ENCODE results near the gene FSIP2.

FSIP2 gene

DNA sequence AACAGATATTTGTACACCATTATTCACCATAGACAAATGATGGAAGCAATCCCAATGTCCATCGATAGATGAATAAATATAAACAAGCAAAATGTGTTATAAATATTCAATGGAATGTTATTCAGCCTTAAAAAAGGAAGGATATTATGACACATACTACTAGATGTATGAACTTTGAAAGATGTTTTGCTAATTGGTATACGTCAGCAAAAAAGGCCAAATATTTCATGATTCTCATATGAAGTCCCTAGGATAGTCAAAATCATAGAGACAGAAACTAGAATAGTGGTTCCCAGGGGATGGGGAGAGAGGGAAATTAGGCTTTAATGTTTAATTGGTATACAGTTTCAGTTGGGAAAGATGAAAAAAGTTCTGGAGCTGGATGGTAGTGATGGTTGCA, 85.2 kb downstream of the FSIP2 start:
- DNase-seq (ENCODE audit: extremely low spot score) = no peak
- POLR2A ChIA-PET = no interaction called here
- CTCF ChIA-PET = no interaction called here
- TF ChIP-seq L3MBTL2 (conservative IDR thresholded peaks at IDR 0.05) (no peak), FOXK2 (IDR thresholded peaks at IDR 0.05) (no peak), TARDBP (IDR thresholded peaks at IDR 0.05) (no peak), FOXA1 (IDR thresholded peaks at IDR 0.05) (no peak), BHLHE40 (IDR thresholded peaks at IDR 0.05; ENCODE audit: borderline replicate concordance) (no peak), SP1 (IDR thresholded peaks at IDR 0.05) (no peak), ELF4 (IDR thresholded peaks at IDR 0.05) (no peak), HDGF (IDR thresholded peaks at IDR 0.05; ENCODE audit: borderline replicate concordance) (no peak), LEF1 (IDR thresholded peaks at IDR 0.05; ENCODE audit: borderline replicate concordance) (no peak), FOXM1 (IDR thresholded peaks at IDR 0.05; ENCODE audit: borderline replicate concordance) (no peak), SUZ12 (IDR thresholded peaks at IDR 0.05) (no peak)
- TF ChIP-seq, protein P1, sequence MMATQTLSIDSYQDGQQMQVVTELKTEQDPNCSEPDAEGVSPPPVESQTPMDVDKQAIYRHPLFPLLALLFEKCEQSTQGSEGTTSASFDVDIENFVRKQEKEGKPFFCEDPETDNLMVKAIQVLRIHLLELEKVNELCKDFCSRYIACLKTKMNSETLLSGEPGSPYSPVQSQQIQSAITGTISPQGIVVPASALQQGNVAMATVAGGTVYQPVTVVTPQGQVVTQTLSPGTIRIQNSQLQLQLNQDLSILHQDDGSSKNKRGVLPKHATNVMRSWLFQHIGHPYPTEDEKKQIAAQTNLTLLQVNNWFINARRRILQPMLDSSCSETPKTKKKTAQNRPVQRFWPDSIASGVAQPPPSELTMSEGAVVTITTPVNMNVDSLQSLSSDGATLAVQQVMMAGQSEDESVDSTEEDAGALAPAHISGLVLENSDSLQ (IDR thresholded peaks at IDR 0.05) = no peak

DNA sequence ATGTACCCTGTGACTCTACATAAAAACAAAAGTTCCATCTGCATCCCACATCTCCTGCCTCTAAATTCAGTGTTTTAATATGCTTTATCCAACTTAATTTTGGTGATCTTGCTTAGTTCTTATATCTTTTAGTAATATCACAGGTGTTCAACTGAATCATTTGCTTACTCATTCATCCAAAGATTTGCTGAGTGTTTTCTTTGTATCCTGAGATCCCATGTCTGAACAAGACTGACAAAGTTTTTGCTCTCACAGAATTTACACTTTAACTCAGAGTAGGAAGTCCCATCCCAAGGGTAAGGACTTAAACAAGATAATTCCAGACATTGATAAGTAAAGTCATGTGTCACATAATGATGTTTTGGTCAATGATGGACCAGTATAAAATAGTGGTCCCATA, 87.0 kb downstream of the FSIP2 start:
- ChIA-PET POLR2A (no interaction called here), CTCF (no interaction called here)
- TF ChIP-seq ARNT (IDR thresholded peaks at IDR 0.05) = no peak
- no peak for TF ChIP-seq ZNF384 (IDR thresholded peaks at IDR 0.05)
- TF ChIP-seq FOXA1 (IDR thresholded peaks at IDR 0.05) = no peak
- no peak for TF ChIP-seq BHLHE40 (IDR thresholded peaks at IDR 0.05; ENCODE audit: borderline replicate concordance)
- TF ChIP-seq SP1 (IDR thresholded peaks at IDR 0.05) = no peak
- DNase-seq (ENCODE audit: extremely low spot score) = no peak

DNA sequence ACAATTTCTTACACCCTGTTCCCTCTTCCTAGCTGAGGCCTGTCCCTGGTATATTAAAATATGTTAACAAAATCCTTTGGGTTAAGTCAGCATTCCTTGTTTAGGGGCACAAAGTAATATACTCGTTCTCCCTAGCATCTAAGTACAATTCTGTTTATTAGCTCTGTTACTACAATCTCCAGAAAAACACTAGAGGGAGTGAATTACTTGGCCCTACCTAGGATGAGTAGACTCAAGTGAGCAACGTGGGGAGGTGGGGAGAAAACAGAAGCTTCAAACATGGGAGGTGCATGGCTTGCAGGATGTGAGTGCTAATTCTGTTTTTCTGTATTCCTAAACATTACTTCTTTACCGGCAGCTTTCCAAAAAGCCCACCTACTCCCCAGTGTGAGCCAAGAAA, 89.7 kb downstream of the FSIP2 start:
- no peak for DNase-seq (ENCODE audit: extremely low spot score)
- ChIA-PET POLR2A (no interaction called here), CTCF (no interaction called here)
- no peak for TF ChIP-seq FOXK2 (IDR thresholded peaks at IDR 0.05)
- no peak for TF ChIP-seq SUZ12 (IDR thresholded peaks at IDR 0.05)
- TF ChIP-seq SP1 (IDR thresholded peaks at IDR 0.05) = no peak
- no peak for TF ChIP-seq ZNF384 (IDR thresholded peaks at IDR 0.05)
- TF ChIP-seq, protein P1 (IDR thresholded peaks at IDR 0.05) = no peak
- TF ChIP-seq NFRKB (IDR thresholded peaks at IDR 0.05) = no peak
- no peak for TF ChIP-seq BHLHE40 (IDR thresholded peaks at IDR 0.05; ENCODE audit: borderline replicate concordance)
- no peak for TF ChIP-seq LEF1 (IDR thresholded peaks at IDR 0.05; ENCODE audit: borderline replicate concordance)
- TF ChIP-seq TARDBP (IDR thresholded peaks at IDR 0.05) = no peak
- no peak for TF ChIP-seq ELF4 (IDR thresholded peaks at IDR 0.05)
- no peak for TF ChIP-seq HDGF (IDR thresholded peaks at IDR 0.05; ENCODE audit: borderline replicate concordance)
- no peak for TF ChIP-seq FOXA1 (IDR thresholded peaks at IDR 0.05)
- no peak for TF ChIP-seq CTBP1 (IDR thresholded peaks at IDR 0.05; ENCODE audit: borderline replicate concordance)
- TF ChIP-seq ARNT (IDR thresholded peaks at IDR 0.05) = no peak
- no peak for TF ChIP-seq L3MBTL2 (conservative IDR thresholded peaks at IDR 0.05)
- TF ChIP-seq FOXM1 (IDR thresholded peaks at IDR 0.05; ENCODE audit: borderline replicate concordance) = no peak

DNA sequence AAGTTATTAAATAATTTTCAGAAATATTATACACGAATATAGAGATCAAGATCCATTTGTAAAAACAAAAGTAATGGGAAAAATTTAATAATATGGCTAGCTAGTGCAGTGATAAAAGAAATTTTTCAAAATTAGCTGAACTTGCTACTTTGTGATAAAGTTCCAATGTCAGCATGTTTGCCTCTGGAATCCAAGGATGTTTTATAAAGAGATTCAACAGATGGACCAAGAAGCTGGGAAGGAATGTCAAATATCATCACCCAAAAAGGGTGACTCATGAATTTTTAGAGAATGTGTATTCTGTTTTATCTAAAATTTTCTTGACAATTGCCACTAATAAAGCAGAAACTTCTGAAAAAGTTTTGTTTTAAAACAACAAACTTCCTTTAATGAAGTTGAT, 95.3 kb downstream of the FSIP2 start:
- DNase-seq (ENCODE audit: extremely low spot score) = no peak
- CTCF ChIA-PET = no interaction called here
- POLR2A ChIA-PET = no interaction called here
- no peak for TF ChIP-seq LEF1 (IDR thresholded peaks at IDR 0.05; ENCODE audit: borderline replicate concordance)
- TF ChIP-seq NFRKB (IDR thresholded peaks at IDR 0.05) = no peak
- TF ChIP-seq SUZ12 (IDR thresholded peaks at IDR 0.05) = no peak
- TF ChIP-seq FOXM1 (IDR thresholded peaks at IDR 0.05; ENCODE audit: borderline replicate concordance) = no peak
- no peak for TF ChIP-seq ZNF384 (IDR thresholded peaks at IDR 0.05)
- no peak for TF ChIP-seq SP1 (IDR thresholded peaks at IDR 0.05)
- no peak for TF ChIP-seq FOXA1 (IDR thresholded peaks at IDR 0.05)
- TF ChIP-seq BHLHE40 (IDR thresholded peaks at IDR 0.05; ENCODE audit: borderline replicate concordance) = no peak
- no peak for TF ChIP-seq HDGF (IDR thresholded peaks at IDR 0.05; ENCODE audit: borderline replicate concordance)
- TF ChIP-seq ELF4 (IDR thresholded peaks at IDR 0.05) = no peak

DNA sequence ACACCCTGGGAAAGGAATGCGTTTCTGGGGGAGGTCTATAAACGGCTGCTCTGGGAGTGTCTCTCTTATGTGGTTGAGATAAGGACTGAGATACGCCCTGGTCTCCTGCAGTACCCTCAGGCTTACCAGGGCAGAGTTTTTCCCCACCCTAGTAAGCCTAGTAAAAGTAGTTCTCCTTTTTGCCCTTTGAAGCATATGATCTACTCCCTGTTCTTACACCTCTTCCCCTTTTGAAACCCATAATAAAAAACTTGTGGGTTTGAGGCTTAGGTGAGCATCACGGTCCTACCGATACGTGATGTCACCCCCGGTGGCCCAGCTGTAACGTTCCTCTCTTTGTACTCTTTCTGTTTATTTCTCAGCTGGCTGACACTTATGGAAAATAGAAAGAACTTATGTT, 97.4 kb downstream of the FSIP2 start:
- ChIA-PET CTCF (no interaction called here), POLR2A (no interaction called here)
- TF ChIP-seq SUZ12 (IDR thresholded peaks at IDR 0.05) = no peak
- TF ChIP-seq HDGF (IDR thresholded peaks at IDR 0.05; ENCODE audit: borderline replicate concordance) = no peak
- TF ChIP-seq FOXA1 (IDR thresholded peaks at IDR 0.05) = no peak
- no peak for TF ChIP-seq CTBP1 (IDR thresholded peaks at IDR 0.05; ENCODE audit: borderline replicate concordance)
- no peak for TF ChIP-seq ELF4 (IDR thresholded peaks at IDR 0.05)
- no peak for TF ChIP-seq BHLHE40 (IDR thresholded peaks at IDR 0.05; ENCODE audit: borderline replicate concordance)
- TF ChIP-seq NFRKB (IDR thresholded peaks at IDR 0.05) = no peak
- TF ChIP-seq FOXM1 (IDR thresholded peaks at IDR 0.05; ENCODE audit: borderline replicate concordance) = no peak
- no peak for TF ChIP-seq FOXK2 (IDR thresholded peaks at IDR 0.05)
- TF ChIP-seq ARNT (IDR thresholded peaks at IDR 0.05) = no peak
- no peak for TF ChIP-seq LEF1 (IDR thresholded peaks at IDR 0.05; ENCODE audit: borderline replicate concordance)
- no peak for TF ChIP-seq SP1 (IDR thresholded peaks at IDR 0.05)
- TF ChIP-seq, protein P1 (IDR thresholded peaks at IDR 0.05) = no peak
- no peak for TF ChIP-seq TARDBP (IDR thresholded peaks at IDR 0.05)
- TF ChIP-seq ZNF384 (IDR thresholded peaks at IDR 0.05) = no peak
- no peak for TF ChIP-seq L3MBTL2 (conservative IDR thresholded peaks at IDR 0.05)
- no peak for DNase-seq (ENCODE audit: extremely low spot score)

DNA sequence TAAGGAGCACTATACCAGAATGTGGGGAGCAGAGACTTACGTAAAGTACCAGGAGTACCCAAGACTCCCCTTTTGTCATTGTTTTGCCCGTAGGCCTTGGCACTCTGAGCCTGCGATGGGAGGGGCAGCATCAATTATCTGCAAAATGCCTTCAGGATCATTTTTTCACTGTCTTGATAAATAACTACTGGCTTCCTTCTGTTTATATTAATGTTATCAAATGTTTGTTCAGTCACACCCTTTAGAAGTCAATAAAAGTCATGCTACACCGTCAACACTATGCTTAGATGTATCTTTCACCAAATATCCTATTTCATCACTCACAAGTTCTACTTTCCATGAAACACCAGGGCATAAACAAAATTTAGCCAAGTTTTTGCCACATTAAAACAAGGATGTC, 116.3 kb downstream of the FSIP2 start:
- POLR2A ChIA-PET = no interaction called here
- CTCF ChIA-PET = no interaction called here
- DNase-seq (ENCODE audit: extremely low spot score) = no peak
- no peak for TF ChIP-seq FOXA1 (IDR thresholded peaks at IDR 0.05)
- TF ChIP-seq FOXK2 (IDR thresholded peaks at IDR 0.05) = no peak
- TF ChIP-seq FOXM1 (IDR thresholded peaks at IDR 0.05; ENCODE audit: borderline replicate concordance) = no peak
- no peak for TF ChIP-seq LEF1 (IDR thresholded peaks at IDR 0.05; ENCODE audit: borderline replicate concordance)
- no peak for TF ChIP-seq ZNF384 (IDR thresholded peaks at IDR 0.05)
- TF ChIP-seq CTBP1 (IDR thresholded peaks at IDR 0.05; ENCODE audit: borderline replicate concordance) = no peak
- no peak for TF ChIP-seq SP1 (IDR thresholded peaks at IDR 0.05)
- TF ChIP-seq NFRKB (IDR thresholded peaks at IDR 0.05) = no peak

Data from HEK293T (cell line).